CD4-positive, alpha-beta T cell (primary cell): ENCODE data around the gene RNF157. TPM values are rescaled to one million over a fixed set of nuclear protein-coding genes. Genes with fewer than 3 reads are reported as not detected.
"Not testable (repeated sequence)": the region's sequence is repeated elsewhere in the genome, so short reads cannot be mapped to it uniquely, and the experiment has no call there.

Source experiments
- ATAC-seq: fragments of 200-7000 bp; cut with Tn5 transposase; one replicate; pipeline ENCODE4 v1.10.0; 2022; ENCODE audit warnings: mild to moderate bottlenecking; ENCODE audit not compliant: poor library complexity
- CTCF ChIA-PET: fragments of 350-600 bp; sonication (Branson Sonifier 250); formaldehyde crosslinking; loops from one replicate; lab custom pipeline; 2021; ENCODE audit warnings: antibody characterized with exemption, inconsistent platforms; lab: Charles Lee
- POLR2A ChIA-PET: fragments of 350-600 bp; sonication (Branson Sonifier 250); formaldehyde crosslinking; loops from one replicate; lab custom pipeline; 2021; ENCODE audit warnings: antibody characterized with exemption, inconsistent platforms; lab: Charles Lee
- DNase-seq, 14 experiments: peaks; one replicate each; pipeline ENCODE4 v3.0.0-alpha.2; 2013 to 2020; ENCODE audit warnings: mixed read lengths in 2 of 14
- H3K27ac ChIP-seq, 2 donors: one replicate each; pipeline versions ENCODE4 v1.5.1 to v1.7.0; 2013; ENCODE audit warnings: low read length in 2 of 2, low read depth in 1 of 2, mild to moderate bottlenecking in 1 of 2
- H3K27me3 ChIP-seq, 2 experiments: 1 replicate in 1 of 2; 2 replicates in 1 of 2; pipeline versions ENCODE4 v1.6.1 to v1.7.0; 2013; ENCODE audit warnings: low read length in 2 of 2, control low read depth in 1 of 2, mild to moderate bottlenecking in 1 of 2, moderate library complexity in 1 of 2; ENCODE audit not compliant: insufficient read depth in 2 of 2, control insufficient read depth in 1 of 2
- H3K36me3 ChIP-seq: one replicate; pipeline ENCODE4 v1.6.1; 2013; ENCODE audit warnings: low read length, control low read depth; ENCODE audit not compliant: insufficient read depth
- H3K4me1 ChIP-seq: one replicate; pipeline ENCODE4 v1.6.1; 2013; ENCODE audit warnings: low read length, control low read depth; ENCODE audit not compliant: insufficient read depth
- H3K4me3 ChIP-seq: one replicate; pipeline ENCODE4 v1.5.1; 2013; ENCODE audit warnings: mild to moderate bottlenecking, low read length, moderate library complexity
- H3K9me3 ChIP-seq, 2 experiments: 1 replicate in 1 of 2; 2 replicates in 1 of 2; pipeline versions ENCODE4 v1.6.1 to v1.7.0; 2013; ENCODE audit warnings: low read length in 2 of 2, mild to moderate bottlenecking in 2 of 2, control low read depth in 1 of 2, moderate library complexity in 1 of 2; ENCODE audit not compliant: control insufficient read depth in 1 of 2, insufficient read depth in 1 of 2
- H3K27ac Mint-ChIP-seq: one replicate; pipeline ENCODE4 v1.8.0; 2020; ENCODE audit warnings: mixed read lengths
- H3K27me3 Mint-ChIP-seq: one replicate; pipeline ENCODE4 v1.8.0; 2021; ENCODE audit warnings: mixed read lengths
- H3K36me3 Mint-ChIP-seq: one replicate; pipeline ENCODE4 v1.8.0; 2021; ENCODE audit warnings: low read depth, mixed read lengths
- H3K4me1 Mint-ChIP-seq: one replicate; pipeline ENCODE4 v1.8.0; 2021; ENCODE audit warnings: low read depth, mixed read lengths
- H3K4me3 Mint-ChIP-seq: one replicate; pipeline ENCODE4 v1.8.0; 2020; ENCODE audit warnings: mild to moderate bottlenecking, mixed read lengths
- H3K9me3 Mint-ChIP-seq: one replicate; pipeline ENCODE4 v1.8.0; 2020; ENCODE audit warnings: mixed read lengths
- CTCF ChIP-seq: fragments of 200-600 bp; IDR thresholded peaks from one replicate; pipeline ENCODE4 v1.8.0; 2022; ENCODE audit warnings: antibody characterized with exemption, mild to moderate bottlenecking
- intact Hi-C, 2 experiments: fragments of 100-400 bp; cut with DNase I in 1 of 2; cut with micrococcal nuclease in 1 of 2; formaldehyde crosslinking; loops; one replicate each; pipeline versions ENCODE4 v1.15.1 to v1.9.0; 2023 to 2025; cut with DNase I, micrococcal nuclease
- total RNA-seq, 174 experiments: library from RNA in 2 of 174; stranded (reverse) in 2 of 174; gene quantifications; one replicate each; pipeline ENCODE4 v1.2.3 and lab custom pipeline; 2021 to 2026

RNF157 gene
- total RNA-seq, 2 experiments from 2014 or later, result 18.5 to 21.1 TPM

DNA sequence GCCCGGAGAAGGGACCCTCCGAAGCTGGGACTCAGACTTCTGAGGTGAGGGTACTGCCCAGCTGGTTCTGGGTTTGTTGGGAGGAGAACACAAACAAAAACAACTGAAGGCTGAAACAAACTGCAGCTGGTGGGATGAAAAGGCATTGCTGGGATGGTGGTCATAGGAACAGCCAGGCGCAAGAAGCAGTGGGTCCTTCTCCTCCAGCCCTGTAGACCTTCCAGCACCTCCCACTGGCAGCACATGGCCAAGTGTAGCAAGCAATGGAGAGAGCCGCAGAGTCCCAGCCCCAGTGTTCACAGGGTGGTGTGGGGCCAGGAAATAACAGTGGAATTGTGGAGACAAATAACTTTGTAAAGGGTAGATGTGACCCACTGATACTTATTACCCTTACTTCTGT, 50.6 kb downstream of the RNF157 start:
- Histone ChIP-seq H3K4me1 (peaks cover 86% of the 10 kb centered on the region), H3K9me3 (no peaks in the 10 kb centered on the region), H3K36me3 (no peaks in the 10 kb centered on the region), H3K4me3 (no peak overlapping the region), H3K27me3 (no peaks in the 10 kb centered on the region), H3K27ac (peak overlapping the region; percentile 50 to 67)
- H3K36me3 Mint-ChIP-seq, result peaks cover 10% of the 10 kb centered on the region
- H3K4me3 Mint-ChIP-seq, result peak overlapping the region; percentile 74
- no peaks in the 10 kb centered on the region for H3K9me3 Mint-ChIP-seq
- ATAC-seq (no peak), DNase-seq (no peak)
- H3K4me1 Mint-ChIP-seq, result peaks cover 62% of the 10 kb centered on the region
- intact Hi-C loops, result loop anchor here in 1 of 2 experiments (5.0 kb wide), 1 partner anchor 53 kb away; the partner anchor contains the start of gene RNF157
- H3K27ac Mint-ChIP-seq, result peak overlapping the region; percentile 93
- ChIA-PET POLR2A (interaction anchor here (0.7 to 8.9 kb wide), 9 partner anchors 9 to 78 kb away, joined by 3 to 221 read pairs (median 4); partner anchors contain the start of genes FOXJ1 and UBALD2), CTCF (interaction anchor here (1.3 to 3.1 kb wide), 3 partner anchors 10 to 90 kb away, joined by 3 to 12 read pairs (median 4); no protein-coding TSS in a partner anchor)
- no peaks in the 10 kb centered on the region for H3K27me3 Mint-ChIP-seq
- TF ChIP-seq CTCF, result no peak

- Histone ChIP-seq H3K27me3 (no peaks in the 10 kb centered on the region), H3K4me3 (no peak overlapping the region), H3K4me1 (peaks cover 82% of the 10 kb centered on the region), H3K27ac (peak overlapping the region; percentile 25 to 67), H3K36me3 (no peaks in the 10 kb centered on the region), H3K9me3 (no peaks in the 10 kb centered on the region)
- H3K9me3 Mint-ChIP-seq, result no peaks in the 10 kb centered on the region
- TF ChIP-seq CTCF, result no peak
- ChIA-PET POLR2A (interaction anchor here (0.8 to 8.9 kb wide), 8 partner anchors 9 to 79 kb away, joined by 3 to 221 read pairs (median 4); partner anchors contain the start of genes FOXJ1 and UBALD2), CTCF (interaction anchor here (1.0 to 1.3 kb wide), 3 partner anchors 9 to 90 kb away, joined by 3 to 4 read pairs (median 3); no protein-coding TSS in a partner anchor)
- no peaks in the 10 kb centered on the region for H3K27me3 Mint-ChIP-seq
- intact Hi-C loops, result no loop called here
- no peak for ATAC-seq
- peak overlapping the region; percentile 74 for H3K4me3 Mint-ChIP-seq
- DNase-seq, result no peak
- H3K27ac Mint-ChIP-seq, result peak overlapping the region; percentile 93
- H3K36me3 Mint-ChIP-seq, result peaks cover 15% of the 10 kb centered on the region
- H3K4me1 Mint-ChIP-seq, result peaks cover 62% of the 10 kb centered on the region
These were observed 51.0 kb downstream of the RNF157 start for GRCh38 chr17:76189247-76189646.

- DNase-seq (no peak), ATAC-seq (no peak)
- Mint-ChIP-seq H3K27ac (peak overlapping the region; percentile 93), H3K9me3 (no peaks in the 10 kb centered on the region), H3K36me3 (peaks cover 15% of the 10 kb centered on the region), H3K27me3 (no peaks in the 10 kb centered on the region), H3K4me3 (peak overlapping the region; percentile 55), H3K4me1 (peaks cover 55% of the 10 kb centered on the region)
- Histone ChIP-seq H3K27ac (peak overlapping the region in 1 of 2 donors; percentile 67), H3K36me3 (no peaks in the 10 kb centered on the region), H3K4me1 (peaks cover 77% of the 10 kb centered on the region), H3K27me3 (no peaks in the 10 kb centered on the region), H3K9me3 (no peaks in the 10 kb centered on the region), H3K4me3 (no peak overlapping the region)
- ChIA-PET POLR2A (interaction anchor here (1.0 to 8.9 kb wide), 4 partner anchors 8 to 80 kb away, joined by 4 to 221 read pairs (median 71); partner anchors contain the start of gene UBALD2), CTCF (interaction anchor here (1.0 to 1.5 kb wide), 3 partner anchors 67 to 91 kb away, joined by 3 to 4 read pairs (median 3); no protein-coding TSS in a partner anchor)
- intact Hi-C loops, result no loop called here
- no peak for TF ChIP-seq CTCF
These were observed 51.9 kb downstream of the RNF157 start for GRCh38 chr17:76188213-76189016.

GRCh38 chr17:76186774-76187173, 53.5 kb downstream of the RNF157 start:
- POLR2A ChIA-PET, result interaction anchor here (8.9 kb wide), 1 partner anchor 81 kb away, joined by 221 read pairs; the partner anchor contains the start of gene UBALD2
- peaks cover 20% of the 10 kb centered on the region for H3K36me3 Mint-ChIP-seq
- H3K36me3 ChIP-seq, H3K9me3 ChIP-seq, ATAC-seq, DNase-seq, H3K4me3 Mint-ChIP-seq, H3K27ac ChIP-seq, H3K9me3 Mint-ChIP-seq, H3K27me3 Mint-ChIP-seq, H3K4me3 ChIP-seq, intact Hi-C loops, H3K27me3 ChIP-seq: not testable (repeated sequence)
- peaks cover 46% of the 10 kb centered on the region for H3K4me1 Mint-ChIP-seq
- CTCF ChIA-PET, result interaction anchor here (1.5 to 2.9 kb wide), 2 partner anchors 65 to 93 kb away, joined by 3 to 9 read pairs; no protein-coding TSS in a partner anchor
- peaks cover 70% of the 10 kb centered on the region for H3K4me1 ChIP-seq
- H3K27ac Mint-ChIP-seq, result peak overlapping the region; percentile 61
